Measurements from ENCODE around the gene C4orf36.

C4orf36 gene

DNA sequence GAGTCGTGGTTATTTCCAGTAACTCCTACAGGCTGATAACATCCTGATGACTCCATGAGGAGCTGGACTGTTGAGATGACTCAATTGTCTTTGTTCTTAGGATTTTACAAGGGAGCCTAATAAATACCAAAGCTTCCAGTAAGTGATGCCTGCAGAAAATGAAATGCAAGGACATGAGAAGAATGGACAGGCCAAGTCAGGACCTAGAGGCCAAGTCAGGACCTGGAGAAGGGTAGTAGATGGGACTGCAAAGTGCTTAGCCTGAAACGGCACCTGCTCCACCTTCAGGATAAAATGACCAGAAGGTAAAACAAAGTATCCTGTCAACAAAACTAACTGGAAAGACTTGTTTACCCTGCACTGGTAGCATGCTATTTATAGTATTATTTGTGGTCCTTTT is 36.6 kb downstream of the C4orf36 start:
- DNase-seq: no peak

DNA sequence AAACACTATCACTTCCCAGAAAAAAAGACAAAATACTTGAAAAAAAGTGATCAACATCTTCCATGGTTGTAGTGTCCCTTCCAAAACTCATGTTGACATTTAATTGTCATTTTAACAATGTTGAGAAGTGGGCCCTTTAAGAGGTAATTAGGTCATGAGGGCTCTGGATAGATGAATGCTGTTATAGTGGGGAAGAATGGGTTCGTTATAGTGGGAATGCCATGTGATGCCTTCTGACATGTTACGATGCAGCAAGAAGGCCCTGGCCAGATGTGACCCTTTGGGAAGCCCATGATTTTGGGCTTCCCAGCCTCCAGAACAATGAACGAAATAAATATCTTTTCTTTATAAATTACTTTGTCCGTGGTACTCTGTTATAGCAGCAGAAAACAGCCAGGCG is 39.0 kb downstream of the C4orf36 start:
- no peak for DNase-seq

DNA sequence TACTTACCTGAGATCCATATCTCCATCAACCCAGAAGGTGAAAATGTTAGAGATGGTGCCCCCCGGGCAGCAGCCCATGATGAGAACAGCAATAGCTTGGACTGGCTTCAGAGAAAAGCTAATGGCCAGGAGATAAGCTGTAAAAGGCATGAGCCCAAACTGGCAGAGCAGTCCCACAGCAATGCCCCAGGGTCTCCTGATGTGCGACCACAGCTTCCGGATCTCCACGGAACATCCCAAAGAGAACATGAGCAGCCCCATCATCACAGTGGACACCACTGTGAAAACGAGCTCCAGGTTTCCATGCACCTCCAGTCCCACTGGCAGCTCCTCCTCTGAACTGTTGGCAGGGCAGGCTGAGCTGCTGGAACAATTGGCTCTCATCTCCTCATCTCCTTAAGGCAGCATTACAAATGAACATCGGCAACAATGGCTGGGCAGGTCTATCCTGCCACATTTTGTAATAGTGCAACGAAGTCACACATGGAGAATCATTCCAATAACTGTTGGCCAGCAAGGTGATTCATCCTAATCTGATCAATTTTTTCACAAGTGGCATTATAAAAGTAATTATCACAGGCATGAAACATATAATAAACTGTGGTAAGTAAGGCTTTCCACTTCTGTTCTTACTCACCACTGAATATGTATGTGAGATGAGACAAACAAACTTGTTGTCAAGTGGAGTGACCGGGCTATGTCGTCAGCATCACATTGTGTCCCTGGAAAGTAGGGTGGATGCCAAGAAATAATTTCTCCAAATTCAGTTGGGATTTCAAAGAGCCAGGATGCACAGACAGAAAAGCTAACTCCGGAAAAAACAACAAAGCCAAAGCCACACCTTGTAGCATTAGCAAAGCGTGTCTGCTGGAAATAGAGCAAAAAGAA is 43.2 kb downstream of the C4orf36 start, which contains the start of gene SLC10A6:
TSS of gene SLC10A6 (minus strand) at position 653 of the 888 bp plus-strand sequence. CDS start at position 384, 269 bp downstream.
- no peak for DNase-seq

DNA sequence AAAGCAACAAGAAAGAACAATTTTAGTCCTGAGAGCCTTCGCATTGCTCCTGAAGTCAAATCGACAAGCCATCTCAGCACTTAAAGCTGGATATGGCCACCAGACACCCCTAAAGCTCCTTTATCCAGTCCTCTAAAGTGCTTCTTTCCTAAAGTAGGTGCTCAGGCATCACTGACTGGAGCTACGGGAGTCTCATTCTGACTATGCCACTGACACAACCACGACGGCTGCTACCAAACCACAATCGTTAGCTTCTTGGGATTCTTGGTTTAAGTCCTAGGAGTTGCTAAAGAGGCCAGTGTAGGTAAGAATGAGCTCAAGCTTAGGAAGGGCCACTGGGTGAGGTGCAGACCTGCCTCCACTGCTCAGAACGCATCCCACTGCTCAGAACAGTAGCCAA is 44.1 kb downstream of the C4orf36 start:
- no peak for DNase-seq

DNA sequence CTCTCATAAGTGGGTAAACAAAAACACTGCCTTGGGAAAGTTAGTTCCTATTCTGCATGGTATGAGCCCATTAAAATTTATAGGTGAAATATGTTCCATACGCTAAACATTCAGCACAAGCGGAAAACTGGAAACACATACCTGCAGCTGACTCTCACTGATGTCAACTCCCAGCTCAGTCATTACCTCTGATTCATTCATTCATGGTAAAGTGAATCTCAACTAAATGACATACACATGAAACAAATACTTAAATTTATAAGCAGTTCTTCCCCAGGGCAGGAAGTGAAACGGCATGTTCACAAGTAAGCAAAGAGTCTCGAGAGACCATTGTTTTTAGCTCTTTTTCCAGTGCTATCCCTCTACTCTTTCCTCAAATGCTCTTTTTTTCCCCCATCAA is 44.7 kb downstream of the C4orf36 start:
- DNase-seq: no peak

DNA sequence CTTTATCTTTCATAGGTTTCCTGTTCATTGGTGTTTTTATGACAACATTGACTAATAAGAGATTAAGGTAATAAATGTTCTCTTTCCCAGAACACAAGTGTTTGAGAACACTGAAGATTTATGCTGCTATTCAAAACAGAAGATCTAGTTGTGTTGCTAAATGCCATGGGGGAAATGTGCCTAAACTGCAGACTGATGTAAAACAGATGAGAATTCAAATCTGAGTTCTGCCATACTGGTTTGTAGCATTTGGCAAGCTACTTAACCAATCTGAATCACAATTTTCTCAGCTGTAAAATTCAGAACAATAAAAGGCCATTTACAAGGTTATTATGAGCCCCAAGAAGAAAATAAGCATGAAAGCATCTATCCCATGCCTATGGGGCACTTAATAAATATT is 45.3 kb downstream of the C4orf36 start:
- no peak for DNase-seq

DNA sequence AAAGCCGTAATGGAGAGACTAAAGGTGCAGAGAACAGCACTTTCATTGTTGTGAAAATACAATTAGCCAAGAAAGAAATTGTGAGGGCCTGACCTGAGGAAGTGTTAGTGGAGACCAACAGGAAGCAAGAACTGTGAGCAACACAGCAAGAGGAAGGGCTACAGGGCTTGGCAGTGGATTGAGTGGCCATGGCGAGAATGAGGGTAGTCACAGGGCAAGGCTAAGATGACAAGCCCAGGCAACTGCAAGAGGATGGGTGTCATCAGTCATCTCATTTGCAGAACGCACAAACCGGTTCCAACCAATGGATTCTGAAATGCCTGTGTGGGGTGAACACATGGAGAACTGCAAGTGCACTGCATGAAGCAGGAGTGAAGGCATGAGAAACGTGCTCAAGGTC is 46.6 kb downstream of the C4orf36 start:
- no peak for DNase-seq

DNA sequence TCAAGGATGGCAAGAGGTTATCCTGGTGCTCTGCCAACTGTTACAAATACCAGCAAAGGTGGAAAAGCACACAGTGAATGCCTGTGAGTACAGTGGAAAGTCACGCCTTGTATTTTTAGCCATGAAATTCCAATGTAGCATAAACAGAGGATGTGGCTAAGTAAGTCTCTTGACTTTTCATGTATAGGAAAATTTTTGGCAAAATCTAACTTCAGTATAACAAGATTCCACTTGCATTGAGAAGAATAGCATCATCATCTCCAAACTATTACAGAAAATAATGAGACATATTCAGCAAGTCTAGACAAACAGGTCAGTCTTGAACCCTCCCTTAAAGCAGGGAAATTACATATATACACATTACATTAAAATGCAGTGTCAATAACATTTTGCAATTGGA is 50.9 kb downstream of the C4orf36 start:
- DNase-seq: no peak

DNA sequence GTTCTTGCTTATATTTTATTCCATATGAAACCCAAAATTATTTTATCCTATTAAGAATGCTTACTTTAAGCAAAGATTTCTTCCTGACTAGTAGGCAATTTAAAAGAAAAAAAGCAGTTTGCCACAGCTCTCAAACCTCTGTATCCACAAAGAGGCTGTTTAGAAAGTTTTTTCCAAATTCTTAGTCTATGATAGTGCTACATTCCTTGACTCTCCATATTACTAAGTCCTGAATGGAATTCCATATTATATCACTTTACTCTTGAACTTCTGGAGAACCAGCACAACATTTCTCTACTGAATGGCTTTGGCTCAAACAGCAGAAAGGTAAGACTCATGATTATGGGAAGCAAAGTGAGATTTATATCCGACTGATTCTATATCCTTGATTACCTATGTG is 51.4 kb downstream of the C4orf36 start:
- no peak for DNase-seq

DNA sequence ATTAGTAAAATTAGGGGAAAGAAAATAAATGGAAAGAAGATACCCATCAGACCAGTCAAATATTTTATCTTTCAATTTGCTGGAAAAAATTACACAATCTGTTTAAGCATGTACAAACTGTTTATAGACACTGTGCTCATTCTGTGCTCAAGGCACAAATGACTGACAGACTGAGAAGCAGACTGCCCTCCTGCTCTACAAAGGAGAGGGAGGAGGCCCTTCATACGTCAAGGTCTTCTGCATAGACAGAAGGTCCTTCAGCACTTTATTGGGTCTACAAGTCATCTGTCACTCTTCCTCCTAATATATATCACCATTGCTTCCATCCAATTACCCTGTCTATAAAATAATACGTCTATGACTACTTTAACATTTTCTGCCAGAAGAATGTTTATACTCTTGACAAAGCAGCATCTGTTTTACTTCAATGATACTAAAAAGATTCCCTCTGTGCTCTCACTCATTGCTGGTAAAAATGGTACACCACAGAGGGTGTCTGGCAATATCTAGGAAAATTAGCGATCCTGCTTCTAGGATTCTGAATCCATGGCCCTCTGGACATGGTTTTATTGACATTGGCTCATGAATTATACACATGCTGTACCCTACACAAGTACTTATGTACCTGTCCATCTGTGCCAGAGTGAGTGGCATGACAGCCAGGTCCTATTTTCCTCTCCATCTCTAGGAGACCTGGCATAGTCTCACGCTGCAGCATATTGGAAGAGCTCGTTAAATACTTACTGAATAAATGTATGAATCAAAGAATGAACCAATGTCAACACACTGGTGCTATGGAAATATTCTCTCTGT is 54.3 kb downstream of the C4orf36 start:
- DNase-seq: no peak

DNA sequence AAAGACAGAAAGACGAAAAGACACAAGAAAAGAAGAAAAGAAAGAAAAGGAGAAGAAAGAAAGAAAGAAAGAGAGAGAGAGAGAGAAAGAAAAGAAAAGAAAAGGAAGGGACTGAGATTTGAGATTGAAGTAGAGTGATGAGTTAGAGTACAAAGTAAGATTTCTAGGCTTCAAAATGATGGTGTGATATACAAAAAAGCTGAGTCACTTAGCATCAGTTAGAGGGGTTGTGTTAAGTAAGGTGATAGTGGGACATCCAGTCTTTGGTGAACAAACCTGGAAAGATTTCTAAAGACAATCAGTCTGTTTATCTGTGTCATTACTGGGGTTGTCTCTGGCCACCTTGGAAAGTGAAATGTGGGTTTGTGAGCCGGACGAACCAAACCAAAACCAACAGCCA is 56.5 kb downstream of the C4orf36 start:
- no peak for DNase-seq

DNA sequence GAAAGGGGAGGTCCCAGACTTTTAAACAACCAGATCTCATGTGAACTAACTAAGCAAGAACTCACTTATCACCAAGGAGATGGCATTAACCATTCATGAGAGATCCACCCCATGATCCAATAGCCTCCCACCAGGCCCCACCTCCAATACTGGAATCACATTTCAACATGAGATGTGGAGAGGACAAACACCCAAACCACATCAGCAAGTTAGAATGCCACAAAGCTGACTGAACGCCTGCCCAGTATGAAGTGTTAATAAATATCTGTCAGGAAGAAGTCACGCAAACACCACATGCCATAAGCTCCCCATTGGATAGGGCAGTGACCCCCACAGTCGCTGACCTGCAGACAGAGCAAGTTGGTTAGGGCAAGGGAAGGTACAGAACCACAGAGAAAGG is 57.3 kb downstream of the C4orf36 start:
- no peak for DNase-seq

DNA sequence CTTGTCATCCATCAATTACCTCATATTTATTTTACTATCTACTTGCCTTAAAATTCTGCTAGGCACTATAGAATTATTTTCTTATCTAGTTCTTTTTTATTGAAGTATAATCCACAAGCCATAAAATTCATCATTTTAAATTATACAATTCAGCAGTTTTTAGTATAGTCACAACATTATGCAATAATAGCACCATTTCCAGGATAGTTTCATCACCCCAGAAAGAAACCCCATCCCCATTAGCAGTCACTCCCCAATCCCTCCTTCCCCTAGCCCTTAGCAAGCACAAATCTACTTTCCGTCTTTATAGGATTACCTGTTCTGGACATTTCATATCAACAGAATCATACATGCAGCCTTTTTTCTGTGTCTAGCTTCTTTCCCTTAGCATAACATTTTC is 58.6 kb downstream of the C4orf36 start:
- no peak for DNase-seq

DNA sequence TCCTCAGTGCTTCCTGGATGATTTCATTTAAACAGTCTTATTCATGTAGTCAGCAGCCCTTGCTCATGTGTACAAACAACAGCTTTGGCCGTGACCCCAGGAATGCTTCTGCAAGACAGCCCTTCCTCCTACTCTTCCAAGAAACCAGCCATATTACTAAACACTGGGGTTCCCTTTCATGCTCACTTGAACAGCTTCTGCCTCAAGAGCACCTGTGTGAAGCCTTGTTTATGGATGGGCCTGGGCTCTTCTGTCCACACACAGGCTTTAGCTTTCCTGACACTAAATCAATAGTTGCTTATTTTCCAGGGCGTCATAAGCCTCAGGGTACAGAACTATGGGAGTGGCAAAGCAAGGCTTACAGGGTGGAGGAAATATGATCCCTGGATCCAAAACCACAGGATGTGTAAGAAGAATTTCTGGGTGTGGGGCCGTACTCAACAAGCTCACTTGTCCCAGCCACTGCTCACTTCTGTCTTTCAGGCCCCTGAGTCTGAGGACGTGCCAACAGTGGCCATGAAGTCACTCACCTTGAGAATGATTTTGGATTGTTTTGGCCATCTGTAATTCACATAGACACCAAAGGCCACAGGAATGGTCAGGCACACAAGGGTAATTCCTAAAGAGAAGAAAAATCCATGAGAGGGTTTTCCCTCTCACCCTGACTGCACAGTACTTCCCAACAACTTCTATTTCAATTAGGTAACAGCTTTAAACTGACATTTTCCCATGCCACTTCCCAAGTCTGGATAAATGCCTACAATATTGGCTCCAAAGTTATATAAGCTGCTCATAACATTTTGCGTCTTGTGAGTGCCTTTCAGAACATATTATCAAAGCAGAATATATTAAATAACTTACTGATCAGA is 60.7 kb downstream of the C4orf36 start:
- DNase-seq: peak; percentile 15

Data from NCI-H345 (cell line).